Kidney capillary endothelial cell (primary cell): ENCODE data around the gene PARD6B.
"Not testable (repeated sequence)": the region's sequence is repeated elsewhere in the genome, so short reads cannot be mapped to it uniquely, and the experiment has no call there.

Experiments
- DNase-seq: peaks from one replicate; pipeline ENCODE4 v3.0.0-alpha.2; 2018; ENCODE audit warnings: low spot score

Gene PARD6B

DNA sequence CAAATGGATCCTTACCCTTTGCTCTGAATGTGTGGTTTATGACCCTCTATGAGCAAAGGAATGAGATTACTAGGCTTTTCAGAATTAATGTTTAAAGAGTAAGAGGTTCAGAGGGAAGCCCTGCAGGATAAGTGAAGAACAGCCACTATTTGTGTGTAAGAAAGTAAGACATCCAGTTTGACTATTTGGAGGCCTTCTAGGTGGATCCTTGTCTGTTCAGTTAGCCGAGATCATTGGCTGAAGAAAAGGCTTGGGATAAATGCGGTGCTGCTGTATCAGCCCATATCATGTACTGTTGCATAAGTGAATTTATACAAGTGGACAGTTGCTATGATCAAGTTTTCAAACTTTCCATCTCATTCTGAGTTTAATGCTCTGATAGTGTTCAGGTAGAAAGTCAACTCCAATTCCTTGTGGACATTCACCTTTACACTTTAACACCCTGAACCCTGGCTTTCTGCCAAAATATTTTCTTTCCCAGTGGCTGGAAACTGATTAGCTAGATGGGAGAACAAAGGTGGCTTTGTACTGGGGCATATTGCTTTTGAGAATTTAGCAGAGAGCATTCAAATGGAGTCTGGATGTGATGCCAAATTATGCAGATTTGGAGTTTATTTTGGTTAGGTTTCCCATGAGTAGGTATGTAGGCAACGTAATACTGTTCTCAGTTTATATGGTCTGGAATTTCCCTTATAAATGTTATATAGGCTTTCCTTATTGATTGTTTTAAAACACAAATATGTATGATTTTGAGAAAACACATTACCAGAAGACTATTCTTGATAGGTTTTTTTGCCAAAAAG is 15.0 kb downstream of the PARD6B start:
- DNase-seq: no peak

DNA sequence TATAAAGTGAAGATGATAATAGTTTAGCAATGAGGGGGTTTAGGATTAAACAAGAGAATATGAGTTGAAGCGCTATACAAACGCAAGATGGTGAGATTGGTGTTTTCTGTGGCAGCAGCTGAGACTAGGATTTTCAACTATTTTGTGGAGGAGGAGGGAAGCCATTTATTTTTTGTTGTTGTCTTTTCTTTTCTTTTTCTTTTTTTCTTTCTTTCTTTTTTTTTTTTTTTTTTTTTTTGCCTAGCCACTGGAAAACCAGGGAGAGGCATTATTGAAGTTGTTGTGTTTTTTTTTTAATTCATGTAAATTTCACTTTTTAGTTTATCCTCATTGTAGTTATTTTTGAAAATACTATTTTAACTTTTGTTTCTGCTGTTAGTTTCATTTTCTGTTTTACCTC is 15.9 kb downstream of the PARD6B start:
- DNase-seq: no peak

DNA sequence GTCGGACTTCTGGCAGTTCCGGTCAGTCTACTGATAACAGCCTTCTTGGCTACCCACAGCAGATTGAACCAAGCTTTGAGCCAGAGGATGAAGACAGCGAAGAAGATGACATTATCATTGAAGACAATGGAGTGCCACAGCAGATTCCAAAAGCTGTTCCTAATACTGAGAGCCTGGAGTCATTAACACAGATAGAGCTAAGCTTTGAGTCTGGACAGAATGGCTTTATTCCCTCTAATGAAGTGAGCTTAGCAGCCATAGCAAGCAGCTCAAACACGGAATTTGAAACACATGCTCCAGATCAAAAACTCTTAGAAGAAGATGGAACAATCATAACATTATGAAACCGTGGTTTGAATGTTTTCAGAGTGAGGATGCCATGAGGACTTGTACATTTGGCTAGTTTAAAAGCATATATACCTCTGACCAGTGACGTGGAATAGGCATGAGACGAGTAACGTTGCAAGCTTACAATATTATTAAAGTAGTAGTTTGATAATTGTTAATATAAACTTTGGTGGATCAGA is 18.8 kb downstream of the PARD6B start:
- DNase-seq: no peak

DNA sequence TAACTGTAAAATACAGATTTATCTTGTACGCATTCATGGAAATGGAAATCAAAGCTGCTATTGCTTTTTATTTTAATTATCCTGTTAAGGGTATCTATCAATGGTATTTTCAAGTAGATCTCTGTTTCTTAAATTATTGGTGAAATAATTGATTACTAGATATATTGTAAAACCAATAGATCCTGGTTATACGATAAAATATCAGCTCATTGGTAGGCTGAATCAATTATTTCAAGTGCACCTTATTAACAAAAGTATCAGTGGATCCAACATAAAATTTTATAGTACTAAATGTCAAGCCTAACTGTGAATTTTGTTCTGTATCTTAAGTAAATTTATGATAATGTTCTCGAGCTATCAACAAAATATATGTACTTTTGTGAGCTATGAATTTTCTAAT is 21.8 kb downstream of the PARD6B start:
- DNase-seq: no peak

DNA sequence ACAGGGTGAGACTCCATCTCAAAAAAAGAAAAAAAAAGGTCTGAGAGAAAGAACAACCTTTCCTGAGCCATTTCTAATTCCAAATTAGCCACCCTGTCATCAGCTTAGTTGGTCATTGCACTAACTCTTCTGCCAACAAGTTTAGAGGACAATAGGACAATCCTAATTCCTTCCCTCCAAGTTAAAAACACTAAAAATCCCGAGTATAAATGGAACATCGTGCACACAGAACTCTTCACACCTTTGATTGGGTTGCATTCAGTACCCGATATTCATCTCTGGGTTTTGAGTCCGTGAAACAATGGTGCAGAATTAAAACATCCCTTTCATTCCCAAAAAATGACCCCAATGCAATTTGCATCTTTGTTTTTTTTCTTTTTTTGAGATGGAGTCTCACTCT is 23.0 kb downstream of the PARD6B start:
- no peak for DNase-seq

DNA sequence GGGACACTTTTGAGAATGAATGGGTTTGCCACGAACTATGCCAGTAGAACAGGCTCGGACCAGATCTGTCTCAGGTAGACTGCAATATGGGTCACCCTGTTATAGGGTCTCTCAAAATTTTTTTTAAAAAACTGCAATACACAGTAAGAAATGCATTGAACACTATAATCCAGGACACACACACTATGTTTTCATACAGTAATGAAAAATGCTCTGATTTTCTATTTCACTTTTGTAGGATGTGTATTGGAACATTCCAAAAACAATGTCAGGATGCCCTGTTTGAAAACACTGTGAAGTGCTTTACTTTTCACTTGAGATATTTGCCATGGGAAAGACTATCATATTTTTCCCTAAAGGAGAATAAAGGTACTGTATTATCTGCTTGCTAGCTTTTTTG is 25.1 kb downstream of the PARD6B start:
- no peak for DNase-seq

- no peak for DNase-seq
Observed at GRCh38 chr20:50758469-50758868, 27.1 kb downstream of the PARD6B start.

GRCh38 chr20:50758992-50759391 is 27.6 kb downstream of the PARD6B start:
- DNase-seq: no peak

DNA sequence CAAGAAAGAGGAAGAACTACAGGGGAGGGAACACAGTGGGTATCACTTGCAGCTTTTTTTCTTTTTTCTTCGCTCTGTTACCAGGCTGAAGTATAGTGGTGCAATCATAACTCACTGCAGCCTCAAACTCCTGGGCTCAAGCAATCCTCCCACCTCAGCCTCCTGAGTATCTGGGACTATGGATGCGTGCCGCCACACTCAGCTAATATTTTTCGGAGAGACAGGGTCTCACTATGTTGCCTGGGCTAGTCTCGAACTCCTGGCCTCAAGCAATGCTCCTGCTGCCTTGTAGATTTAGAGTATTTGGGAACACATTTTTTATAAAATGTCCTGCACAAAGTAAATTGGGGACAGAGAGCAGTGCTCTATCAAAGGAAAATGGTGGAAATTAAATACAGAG is 28.3 kb downstream of the PARD6B start:
- no peak for DNase-seq

DNA sequence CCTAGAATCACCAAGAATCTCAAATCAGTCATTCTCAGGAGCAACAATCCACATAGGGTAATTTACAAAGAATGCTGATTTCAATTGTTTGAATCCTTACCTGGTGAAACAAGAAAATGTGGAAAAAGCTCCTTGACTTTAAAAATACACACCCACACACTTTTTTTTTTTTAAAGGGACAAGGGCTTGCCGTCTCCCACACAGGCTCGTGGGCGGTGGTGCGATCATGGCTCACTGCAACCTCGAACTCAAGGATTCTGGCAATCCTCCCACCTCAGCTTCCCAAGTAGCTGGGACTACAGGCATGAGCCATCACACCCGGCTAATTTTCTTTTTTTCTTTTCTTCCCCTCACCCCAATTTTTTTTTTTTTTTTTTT is 30.7 kb downstream of the PARD6B start:
- DNase-seq: no peak

GRCh38 chr20:50762435-50763220 is 31.2 kb downstream of the PARD6B start:
- DNase-seq: no peak

DNA sequence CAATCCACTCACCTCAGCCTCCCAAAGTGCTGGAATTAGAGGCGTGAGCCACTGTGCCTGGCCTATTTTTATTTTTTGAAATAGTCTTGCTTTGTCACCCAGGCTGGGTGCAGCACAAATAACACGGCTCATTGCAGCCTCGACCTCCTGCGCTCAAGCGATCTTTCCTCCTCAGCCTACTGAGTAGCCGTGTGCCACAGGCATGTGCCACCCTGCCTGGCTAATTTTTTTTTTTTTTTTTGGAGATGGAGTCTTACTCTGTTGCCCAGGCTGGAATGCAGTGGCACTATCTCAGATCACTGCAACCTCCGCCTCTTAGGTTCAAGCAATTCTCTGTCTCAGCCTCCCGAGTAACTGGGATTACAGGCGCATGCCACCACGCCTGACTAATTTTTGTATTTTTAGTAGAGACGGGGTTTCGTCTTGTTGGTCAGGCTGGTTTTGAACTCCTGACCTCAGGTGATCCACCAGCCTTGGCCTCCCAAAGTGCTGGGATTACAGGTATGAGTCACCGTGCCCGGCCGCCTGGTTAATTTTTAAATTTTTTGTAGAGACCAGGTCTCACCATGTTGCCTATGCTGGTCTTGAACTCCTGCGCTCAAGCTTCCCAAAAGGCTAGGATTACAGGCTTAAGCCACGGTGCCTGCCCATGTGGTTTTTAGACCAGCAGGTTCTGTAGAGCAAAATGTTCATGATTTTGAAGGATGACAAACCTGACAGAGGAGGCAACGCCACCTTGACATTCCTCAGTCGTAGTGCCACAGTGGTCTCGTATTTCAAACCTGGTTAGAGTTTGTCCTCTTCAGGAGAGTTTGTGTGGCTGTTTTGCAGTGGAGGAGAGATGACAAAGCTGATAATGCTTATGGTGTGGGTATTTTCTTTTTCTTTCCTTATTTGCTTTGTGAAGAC is 32.4 kb downstream of the PARD6B start:
- not testable (repeated sequence) for DNase-seq

DNA sequence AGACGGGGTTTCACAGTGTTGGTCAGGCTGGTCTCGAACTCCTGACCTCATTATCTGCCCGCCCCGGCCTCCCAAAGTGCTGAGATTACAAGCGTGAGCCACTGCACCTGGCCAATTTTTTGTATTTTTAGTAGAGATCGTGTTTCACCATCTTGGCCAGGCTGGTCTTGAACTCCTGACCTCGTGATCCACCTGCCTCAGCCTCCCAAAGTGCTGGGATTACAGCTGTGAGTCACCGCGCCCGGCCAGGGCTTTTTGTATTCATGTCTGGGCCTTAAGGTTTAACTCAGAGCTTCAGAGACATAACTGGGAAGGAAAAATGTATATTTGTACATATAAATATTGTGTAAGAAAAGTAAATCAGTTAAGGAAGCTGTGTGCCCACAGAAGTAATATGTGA is 33.9 kb downstream of the PARD6B start:
- DNase-seq: not testable (repeated sequence)

- no peak for DNase-seq
Observed at GRCh38 chr20:50765674-50766073, 34.3 kb downstream of the PARD6B start.

GRCh38 chr20:50766955-50767809 is 35.8 kb downstream of the PARD6B start:
- not testable (repeated sequence) for DNase-seq

GRCh38 chr20:50768991-50769390 is 37.6 kb downstream of the PARD6B start:
- DNase-seq: not testable (repeated sequence)

DNA sequence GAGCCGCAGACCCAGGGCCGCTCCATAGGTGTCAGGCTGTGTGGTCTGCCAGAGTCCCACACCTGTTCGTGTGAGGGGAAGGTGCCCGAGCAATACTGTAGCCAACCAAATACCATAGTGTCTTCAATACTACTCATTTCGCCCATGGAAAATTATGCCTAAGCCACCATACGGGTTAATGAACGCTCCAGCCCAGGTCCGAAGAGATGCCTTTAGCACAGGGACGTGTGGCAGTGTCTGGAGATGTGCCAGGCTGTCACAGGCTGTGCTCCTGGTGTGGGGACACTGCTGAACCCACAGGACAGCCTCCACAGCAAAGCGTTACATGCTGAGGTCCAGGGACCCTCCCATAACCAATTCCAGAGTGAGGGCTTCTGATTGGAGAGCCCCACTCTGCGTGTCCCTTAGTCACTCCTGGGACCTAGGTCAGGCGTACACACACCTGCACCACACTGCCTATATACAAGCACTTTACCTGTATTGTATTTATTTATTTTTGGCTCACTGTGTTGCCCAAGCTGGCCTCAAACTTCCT is 38.2 kb downstream of the PARD6B start:
- DNase-seq: not testable (repeated sequence)

DNA sequence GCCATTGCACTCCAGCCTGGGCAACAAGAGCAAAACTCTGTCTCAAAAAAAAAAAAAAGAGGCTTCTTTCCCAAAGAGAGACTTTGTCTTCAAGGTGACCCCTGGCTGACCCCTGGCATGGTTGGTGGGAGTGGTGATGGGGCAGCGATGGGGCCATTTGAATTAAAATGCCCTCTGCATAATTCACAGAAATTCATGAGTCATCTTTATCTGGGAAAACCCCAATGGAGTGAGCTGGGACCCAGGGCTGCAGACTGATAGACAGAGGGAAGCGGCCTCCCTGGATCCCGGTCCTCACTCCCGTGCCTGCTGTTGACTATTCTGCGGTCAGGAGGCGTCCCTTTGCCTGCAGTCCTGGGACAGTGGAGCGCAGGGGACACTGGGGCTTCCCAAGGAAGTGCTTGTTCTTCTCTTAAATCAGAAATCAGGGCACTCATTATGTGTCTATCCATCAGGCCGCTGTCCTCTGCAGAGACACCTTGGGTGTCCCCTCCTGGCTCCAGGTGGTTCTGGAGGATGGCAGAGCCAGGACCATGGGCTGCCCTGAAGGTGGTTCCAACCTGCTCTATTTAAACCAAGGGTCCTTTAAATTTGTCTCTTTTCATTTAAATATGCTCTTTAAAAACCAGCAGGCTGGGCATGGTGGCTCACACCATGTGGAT is 40.2 kb downstream of the PARD6B start:
- not testable (repeated sequence) for DNase-seq

DNA sequence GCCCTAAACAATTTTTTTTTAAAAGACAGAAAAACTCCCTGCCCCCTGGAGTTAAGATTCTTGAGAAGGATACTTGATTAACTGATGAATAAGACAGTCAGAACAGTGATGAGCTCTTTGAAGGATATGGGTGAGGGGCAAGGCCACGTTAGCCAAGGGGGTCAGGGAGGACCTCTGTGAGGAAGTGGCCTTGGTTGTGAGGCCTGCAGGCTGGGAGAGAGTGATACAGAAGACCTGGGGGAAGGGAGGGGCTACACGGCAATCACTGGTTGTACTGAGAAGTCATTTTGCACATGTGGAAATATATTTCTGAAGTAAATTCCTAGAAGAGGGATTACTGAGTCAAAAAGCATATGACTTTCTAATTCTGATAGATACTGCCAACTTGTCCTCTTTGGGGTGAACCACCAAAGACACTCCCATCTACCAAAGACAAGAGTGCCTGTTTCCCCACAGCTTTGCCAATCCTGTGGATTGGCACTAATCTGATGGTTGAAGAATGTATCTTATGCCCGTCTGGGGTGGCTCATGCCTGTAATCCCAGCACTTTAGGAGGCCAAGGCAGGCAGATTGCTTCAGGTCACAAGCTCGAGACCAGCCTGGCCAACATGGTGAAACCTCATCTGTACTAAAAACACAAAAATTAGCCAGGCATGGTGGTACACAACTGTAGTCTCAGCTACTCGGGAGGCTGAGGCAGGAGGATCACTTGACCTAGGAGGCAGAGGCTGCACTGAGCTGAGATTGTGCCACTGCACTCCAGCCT is 41.2 kb downstream of the PARD6B start:
- no peak for DNase-seq

DNA sequence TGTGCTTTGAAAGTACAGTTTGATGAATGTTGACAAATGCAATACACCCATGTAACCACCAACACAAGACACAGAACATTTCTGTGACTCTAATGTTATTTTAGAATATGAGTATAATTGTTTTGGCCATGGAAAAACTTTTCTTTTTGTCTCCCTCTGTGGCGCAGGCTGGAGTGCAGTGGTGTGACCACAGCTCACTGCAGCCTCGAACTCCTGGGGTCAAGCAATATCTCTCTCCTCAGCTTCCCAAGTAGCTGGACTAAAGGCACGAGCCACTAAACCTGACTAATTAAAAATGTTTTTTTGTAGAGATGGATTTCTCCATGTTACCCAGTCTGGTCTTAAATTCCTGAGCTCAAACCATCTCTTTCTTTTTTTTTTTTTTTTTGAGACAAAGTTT is 43.1 kb downstream of the PARD6B start:
- DNase-seq: no peak
